Upper lobe of right lung (tissue), 1 donor: ENCODE data around the gene B4GALNT1. TPM values are rescaled to one million over a fixed set of nuclear protein-coding genes. Genes with fewer than 3 reads are reported as not detected.

Source experiments
- ATAC-seq: fragments of 200-7000 bp; cut with Tn5 transposase; one replicate; pipeline ENCODE4 v1.9.1; 2020; ENCODE audit warnings: mild to moderate bottlenecking, moderate library complexity
- DNase-seq: peaks from one replicate; pipeline ENCODE4 v3.0.0-alpha.2; 2020
- H3K27ac ChIP-seq: fragments of 200-600 bp; one replicate; pipeline ENCODE4 v1.8.0; 2022
- H3K27me3 ChIP-seq: fragments of 200-600 bp; one replicate; pipeline ENCODE4 v1.8.0; 2022; ENCODE audit warnings: mild to moderate bottlenecking
- H3K36me3 ChIP-seq: fragments of 200-600 bp; one replicate; pipeline ENCODE4 v1.8.0; 2022
- H3K4me1 ChIP-seq: fragments of 200-600 bp; one replicate; pipeline ENCODE4 v1.8.0; 2022
- H3K4me3 ChIP-seq: fragments of 200-600 bp; one replicate; pipeline ENCODE4 v1.8.0; 2022; ENCODE audit warnings: mild to moderate bottlenecking
- H3K9me3 ChIP-seq: fragments of 200-600 bp; one replicate; pipeline ENCODE4 v1.8.0; 2022
- CTCF ChIP-seq: fragments of 200-600 bp; IDR thresholded peaks from one replicate; pipeline ENCODE4 v1.8.0; 2022; ENCODE audit warnings: antibody characterized with exemption
- intact Hi-C: fragments of 100-400 bp; cut with DNase I; formaldehyde crosslinking; loops from one replicate; pipeline ENCODE4 v1.11.0; 2022
- total RNA-seq: library from RNA; stranded (reverse); fragmentation: NEBNext Ultra II Directional; extraction: Animal tissue kit (Norgen Biotek cat#: 25700); gene quantifications from one replicate; pipeline ENCODE4 v1.2.1, GENCODE V29; 2021
- donor health status: DM: no; HTN: yes; CAD: no; lungs with severe emphysema.

Gene B4GALNT1
- total RNA-seq, 1 donor from 2014 or later = 0.93 TPM

GRCh38 chr12:57602544-57602943 lies 30.5 kb downstream of the B4GALNT1 start:
- intact Hi-C loops = no loop called here
- ATAC-seq = no peak
- Histone ChIP-seq H3K27me3 (no peaks in the 10 kb centered on the region), H3K27ac (no peak overlapping the region), H3K4me1 (peaks cover 16% of the 10 kb centered on the region), H3K4me3 (no peak overlapping the region), H3K9me3 (no peaks in the 10 kb centered on the region), H3K36me3 (peaks cover 31% of the 10 kb centered on the region)
- TF ChIP-seq CTCF = no peak
- DNase-seq = no peak

- no peak overlapping the region for H3K27ac ChIP-seq
- DNase-seq (no peak), ATAC-seq (no peak)
- H3K27me3 ChIP-seq = no peaks in the 10 kb centered on the region
- H3K36me3 ChIP-seq = peaks cover 44% of the 10 kb centered on the region
- H3K4me3 ChIP-seq = no peak overlapping the region
- H3K4me1 ChIP-seq = peaks cover 7% of the 10 kb centered on the region
- no peaks in the 10 kb centered on the region for H3K9me3 ChIP-seq
- intact Hi-C loops = no loop called here
- TF ChIP-seq CTCF = no peak
These were observed 32.6 kb downstream of the B4GALNT1 start for GRCh38 chr12:57600395-57600794.

GRCh38 chr12:57593187-57593586 lies 39.8 kb downstream of the B4GALNT1 start:
- Histone ChIP-seq H3K4me3 (no peak overlapping the region), H3K27me3 (no peaks in the 10 kb centered on the region), H3K27ac (no peak overlapping the region), H3K36me3 (peaks cover 20% of the 10 kb centered on the region), H3K9me3 (no peaks in the 10 kb centered on the region), H3K4me1 (peaks cover 17% of the 10 kb centered on the region)
- ATAC-seq (no peak), DNase-seq (no peak)
- intact Hi-C loops = no loop called here
- no peak for TF ChIP-seq CTCF

GRCh38 chr12:57592551-57593165 lies 40.3 kb downstream of the B4GALNT1 start:
- intact Hi-C loops = no loop called here
- H3K4me3 ChIP-seq = peak overlapping the region; percentile 94
- peaks cover 17% of the 10 kb centered on the region for H3K4me1 ChIP-seq

GRCh38 chr12:57591782-57592325 lies 41.1 kb downstream of the B4GALNT1 start:
- Histone ChIP-seq H3K27me3 (no peaks in the 10 kb centered on the region), H3K36me3 (peaks cover 18% of the 10 kb centered on the region), H3K27ac (peak overlapping the region; percentile 78), H3K9me3 (no peaks in the 10 kb centered on the region), H3K4me1 (peaks cover 17% of the 10 kb centered on the region), H3K4me3 (peak overlapping the region; percentile 94)
- intact Hi-C loops = no loop called here
- DNase-seq = no peak
- ATAC-seq = no peak
- no peak for TF ChIP-seq CTCF

More at GRCh38 chr12:57592551-57593165, 40.3 kb downstream of the B4GALNT1 start:
- Histone ChIP-seq H3K9me3 (no peaks in the 10 kb centered on the region), H3K27ac (no peak overlapping the region), H3K27me3 (no peaks in the 10 kb centered on the region), H3K36me3 (peaks cover 20% of the 10 kb centered on the region)
- DNase-seq (no peak), ATAC-seq (no peak)
- no peak for TF ChIP-seq CTCF
